ENCODE data around the gene MAEL.

MAEL gene

DNA sequence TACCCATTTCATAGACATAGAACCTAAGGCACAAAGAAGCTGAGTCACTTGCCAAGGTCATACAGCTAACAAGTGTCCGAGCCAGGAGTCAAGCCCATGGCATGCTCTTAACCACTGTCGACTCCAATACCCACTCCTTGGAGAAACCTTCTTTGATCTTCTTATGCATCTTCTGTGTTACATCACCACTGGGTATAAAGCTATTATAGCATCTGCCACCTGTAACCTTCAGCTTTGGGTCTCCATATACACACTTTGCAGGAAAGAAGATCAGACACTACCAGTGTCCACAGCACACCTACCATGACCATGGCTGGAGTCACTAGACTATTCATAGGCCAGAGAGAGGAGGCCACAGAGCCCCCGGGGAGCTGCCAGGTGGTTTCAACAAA, 72.0 kb downstream of the MAEL start:
- no peak for DNase-seq (ENCODE audit: low read depth, low spot score)
- ChIA-PET POLR2A (no interaction called here), CTCF (interaction anchor here (0.8 to 13.3 kb wide), 8 partner anchors 11 to 1135 kb away, joined by 3 to 380 read pairs (median 18); no protein-coding TSS in a partner anchor)
- H3K4me3 ChIP-seq (ENCODE audit: low read depth, low read length): no peak overlapping the region
- TF ChIP-seq, protein P1, sequence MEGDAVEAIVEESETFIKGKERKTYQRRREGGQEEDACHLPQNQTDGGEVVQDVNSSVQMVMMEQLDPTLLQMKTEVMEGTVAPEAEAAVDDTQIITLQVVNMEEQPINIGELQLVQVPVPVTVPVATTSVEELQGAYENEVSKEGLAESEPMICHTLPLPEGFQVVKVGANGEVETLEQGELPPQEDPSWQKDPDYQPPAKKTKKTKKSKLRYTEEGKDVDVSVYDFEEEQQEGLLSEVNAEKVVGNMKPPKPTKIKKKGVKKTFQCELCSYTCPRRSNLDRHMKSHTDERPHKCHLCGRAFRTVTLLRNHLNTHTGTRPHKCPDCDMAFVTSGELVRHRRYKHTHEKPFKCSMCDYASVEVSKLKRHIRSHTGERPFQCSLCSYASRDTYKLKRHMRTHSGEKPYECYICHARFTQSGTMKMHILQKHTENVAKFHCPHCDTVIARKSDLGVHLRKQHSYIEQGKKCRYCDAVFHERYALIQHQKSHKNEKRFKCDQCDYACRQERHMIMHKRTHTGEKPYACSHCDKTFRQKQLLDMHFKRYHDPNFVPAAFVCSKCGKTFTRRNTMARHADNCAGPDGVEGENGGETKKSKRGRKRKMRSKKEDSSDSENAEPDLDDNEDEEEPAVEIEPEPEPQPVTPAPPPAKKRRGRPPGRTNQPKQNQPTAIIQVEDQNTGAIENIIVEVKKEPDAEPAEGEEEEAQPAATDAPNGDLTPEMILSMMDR (IDR thresholded peaks at IDR 0.05; ENCODE audit: insufficient read depth, low read length, missing control alignments): no peak

DNA sequence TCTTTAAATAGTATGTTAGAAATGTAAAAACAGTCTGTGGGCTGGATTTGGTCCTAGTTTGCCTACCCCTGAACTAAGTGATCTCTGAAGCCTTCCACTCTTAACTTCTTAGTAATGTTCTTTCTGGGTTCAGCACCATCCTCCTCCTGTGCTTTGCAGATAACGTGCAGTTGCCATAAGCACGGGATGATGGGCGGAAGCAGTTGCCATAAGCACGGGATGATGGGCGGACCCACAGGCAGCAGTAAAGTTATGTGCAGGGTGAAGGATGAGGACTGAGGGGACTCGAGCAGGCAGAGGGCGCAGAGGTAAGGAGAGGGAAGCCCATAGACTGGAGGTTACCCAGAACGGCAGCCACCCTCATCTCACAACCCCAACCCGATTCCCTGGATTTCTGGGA, 75.5 kb downstream of the MAEL start:
- TF ChIP-seq, protein P1 (IDR thresholded peaks at IDR 0.05; ENCODE audit: insufficient read depth, low read length, missing control alignments): no peak
- no peak overlapping the region for H3K4me3 ChIP-seq (ENCODE audit: low read depth, low read length)
- POLR2A ChIA-PET: no interaction called here
- CTCF ChIA-PET: interaction anchor here (1.0 to 13.3 kb wide), 5 partner anchors 17 to 491 kb away, joined by 3 to 380 read pairs (median 66); no protein-coding TSS in a partner anchor
- DNase-seq (ENCODE audit: low read depth, low spot score): no peak

DNA sequence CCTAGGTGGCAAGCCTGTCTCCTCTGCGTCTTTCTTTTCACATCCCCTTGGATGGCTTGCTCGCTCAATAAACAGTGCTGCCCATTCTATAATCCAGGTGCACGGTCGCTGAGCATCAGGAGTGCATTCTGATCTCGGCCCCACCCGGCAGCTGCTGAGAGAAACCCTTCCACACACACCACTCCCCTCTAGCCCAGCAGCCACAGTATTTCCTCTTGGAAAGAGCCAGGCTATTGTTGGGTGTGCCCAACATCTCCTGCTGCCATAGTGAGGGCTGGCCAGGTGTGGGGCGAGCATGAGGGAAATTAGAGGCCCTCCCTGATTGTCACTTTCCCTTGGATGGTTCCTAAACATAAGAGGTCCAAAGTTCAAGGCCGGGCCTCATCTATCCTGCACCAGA, 76.4 kb downstream of the MAEL start:
- H3K4me3 ChIP-seq (ENCODE audit: low read depth, low read length): no peak overlapping the region
- POLR2A ChIA-PET: no interaction called here
- TF ChIP-seq, protein P1 (IDR thresholded peaks at IDR 0.05; ENCODE audit: insufficient read depth, low read length, missing control alignments): no peak
- DNase-seq (ENCODE audit: low read depth, low spot score): no peak
- CTCF ChIA-PET: interaction anchor here (1.0 to 10.9 kb wide), 6 partner anchors 65 to 490 kb away, joined by 3 to 211 read pairs (median 10); no protein-coding TSS in a partner anchor

DNA sequence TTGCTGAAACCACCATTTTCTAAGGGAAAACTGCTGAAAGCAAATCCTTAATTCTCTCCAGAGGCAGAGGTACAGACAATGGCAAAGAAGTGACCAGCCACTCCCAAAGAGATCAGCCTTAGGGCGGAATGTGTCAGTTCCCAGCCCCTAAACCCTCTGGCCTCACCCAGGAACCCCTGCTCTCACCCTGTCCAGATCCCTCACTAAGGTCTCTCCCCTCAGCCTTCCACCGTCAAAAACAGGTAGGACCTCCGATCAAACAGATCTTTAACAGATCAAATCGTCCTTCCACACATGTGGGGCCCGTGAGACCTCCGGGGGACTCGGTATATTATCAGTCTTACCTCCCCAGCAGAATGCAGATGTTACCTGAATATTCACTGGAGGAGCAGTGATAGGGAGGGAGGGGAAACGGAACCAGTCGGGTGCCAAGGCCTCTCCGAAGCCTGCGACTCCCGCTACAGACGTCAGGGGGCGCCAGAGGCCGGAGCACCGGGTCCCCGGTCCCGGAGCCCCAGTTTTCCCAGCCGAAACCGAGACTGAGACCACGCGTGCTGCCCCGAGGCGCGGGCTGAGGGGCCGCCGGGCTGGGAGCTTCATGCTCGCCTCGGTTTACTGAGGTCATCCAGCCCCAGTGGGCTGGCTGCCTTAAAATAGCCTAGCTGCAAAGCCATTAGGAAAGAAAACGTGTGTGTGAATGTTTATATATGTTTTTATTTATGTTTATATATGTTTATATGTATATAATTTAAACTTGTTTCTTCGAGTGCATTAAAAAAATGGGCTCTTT, 77.4 kb downstream of the MAEL start:
- POLR2A ChIA-PET: no interaction called here
- TF ChIP-seq, protein P1 (IDR thresholded peaks at IDR 0.05; ENCODE audit: insufficient read depth, low read length, missing control alignments): peak; percentile 97
- no peak for DNase-seq (ENCODE audit: low read depth, low spot score)
- peak overlapping the region; percentile 45 for H3K4me3 ChIP-seq (ENCODE audit: low read depth, low read length)
- CTCF ChIA-PET: interaction anchor here (0.6 to 10.9 kb wide), 21 partner anchors 9 to 620 kb away, joined by 3 to 211 read pairs (median 4); no protein-coding TSS in a partner anchor

DNA sequence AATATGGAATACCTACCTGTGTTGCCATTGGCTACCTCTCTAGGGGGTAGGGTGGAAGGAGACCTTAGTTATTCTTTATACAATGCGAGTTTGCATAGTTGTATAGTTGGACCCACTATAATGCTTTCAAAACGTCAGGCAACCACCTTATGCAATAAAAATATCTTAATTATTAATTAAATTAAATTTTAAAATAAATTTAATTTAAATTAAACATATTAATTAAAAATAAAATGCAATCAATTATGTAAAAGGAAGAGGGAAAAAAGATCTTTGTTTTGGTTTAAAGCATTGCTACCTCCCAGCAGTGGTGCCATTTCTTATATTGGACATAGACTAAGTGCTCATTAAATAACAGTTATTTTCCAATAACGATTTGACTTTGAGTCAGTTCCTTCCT, 78.8 kb downstream of the MAEL start:
- DNase-seq (ENCODE audit: low read depth, low spot score): no peak
- CTCF ChIA-PET: interaction anchor here (1.6 kb wide), 3 partner anchors 8 to 473 kb away, joined by 9 to 12 read pairs (median 11); no protein-coding TSS in a partner anchor
- TF ChIP-seq, protein P1 (IDR thresholded peaks at IDR 0.05; ENCODE audit: insufficient read depth, low read length, missing control alignments): no peak
- POLR2A ChIA-PET: no interaction called here
- H3K4me3 ChIP-seq (ENCODE audit: low read depth, low read length): no peak overlapping the region

DNA sequence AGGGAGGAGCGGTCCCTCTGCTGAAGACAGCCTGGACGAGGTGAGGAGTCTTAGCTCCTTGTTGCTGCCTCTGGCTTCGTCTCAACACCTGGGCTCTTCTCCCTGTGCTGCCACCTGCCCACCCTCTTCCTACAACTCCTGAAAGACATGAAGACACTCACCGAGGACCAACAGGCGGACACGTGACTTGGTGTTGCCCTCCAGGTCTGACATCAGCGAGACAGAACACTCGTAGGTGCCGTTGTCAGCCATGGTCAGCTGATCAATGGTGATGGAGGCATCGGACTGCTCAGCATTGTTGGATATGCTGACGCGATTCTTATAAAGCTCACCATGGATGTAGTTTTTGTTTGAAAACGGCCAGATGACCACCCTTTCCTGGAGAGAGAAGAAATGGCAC, 79.7 kb downstream of the MAEL start:
- no peak for DNase-seq (ENCODE audit: low read depth, low spot score)
- TF ChIP-seq, protein P1 (IDR thresholded peaks at IDR 0.05; ENCODE audit: insufficient read depth, low read length, missing control alignments): no peak
- POLR2A ChIA-PET: interaction anchor here (1.3 kb wide), 1 partner anchor 151 kb away, joined by 3 read pairs; no protein-coding TSS in a partner anchor

More for the DNA sequence above, 79.7 kb downstream of the MAEL start:
- CTCF ChIA-PET: interaction anchor here (0.7 to 1.6 kb wide), 6 partner anchors 9 to 472 kb away, joined by 3 to 12 read pairs (median 10); no protein-coding TSS in a partner anchor
- no peak overlapping the region for H3K4me3 ChIP-seq (ENCODE audit: low read depth, low read length)
